NCI-H748 (cell line): ENCODE measurements around the gene NQO1.
"Not testable (repeated sequence)": the region's sequence is repeated elsewhere in the genome, so short reads cannot be mapped to it uniquely, and the experiment has no call there.

Experiments used
- DNase-seq: peaks from one replicate; lab custom pipeline; 2025; ENCODE audit not compliant: unreplicated experiment; lab: John Stamatoyannopoulos, UW

The NQO1 gene

DNA sequence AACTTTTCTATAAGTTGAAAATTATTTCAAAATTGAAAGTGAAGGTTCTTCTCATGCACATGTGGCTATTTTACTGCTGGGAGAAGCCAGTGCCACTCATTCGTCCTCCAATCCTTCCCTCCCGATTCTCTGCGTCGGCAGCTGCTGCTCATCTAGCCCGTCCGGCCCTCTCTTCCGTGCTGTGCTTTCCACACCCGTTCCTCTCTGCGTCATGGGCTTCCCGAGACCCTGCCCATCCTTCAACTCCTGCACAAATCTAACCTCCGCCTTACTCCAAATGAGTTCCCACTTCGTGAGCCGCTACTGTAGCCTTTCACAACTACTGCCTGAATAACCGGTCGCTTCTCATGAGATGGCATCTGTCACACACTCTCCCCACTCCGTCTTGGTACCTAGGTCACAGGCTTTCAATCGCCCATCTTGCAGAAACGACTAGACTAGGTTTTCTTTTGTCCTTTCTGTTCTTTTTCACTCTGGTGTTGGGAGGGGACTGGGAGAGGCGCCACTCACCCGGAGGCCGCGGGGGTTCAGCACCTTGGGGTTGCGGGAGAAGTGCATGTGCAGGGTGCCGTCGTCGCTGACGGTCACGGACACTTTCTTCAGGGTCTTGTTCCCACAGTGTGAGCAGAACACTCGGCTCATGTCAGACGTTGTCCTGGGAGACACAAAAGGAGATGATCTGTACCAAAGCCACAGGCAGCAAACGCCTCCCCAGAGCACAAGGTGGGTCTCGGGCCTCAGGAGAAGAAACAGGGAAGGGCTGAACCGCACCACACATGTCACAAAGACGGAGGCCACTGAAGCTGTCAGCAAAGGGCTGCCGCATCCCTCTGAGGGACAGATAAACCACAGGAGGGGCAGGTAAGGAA is 18.2 kb upstream of the NQO1 start:
- DNase-seq, result no peak

- peak; percentile 1 for DNase-seq
Observed at GRCh38 chr16:69741951-69742904, 15.9 kb upstream of the NQO1 start.

DNA sequence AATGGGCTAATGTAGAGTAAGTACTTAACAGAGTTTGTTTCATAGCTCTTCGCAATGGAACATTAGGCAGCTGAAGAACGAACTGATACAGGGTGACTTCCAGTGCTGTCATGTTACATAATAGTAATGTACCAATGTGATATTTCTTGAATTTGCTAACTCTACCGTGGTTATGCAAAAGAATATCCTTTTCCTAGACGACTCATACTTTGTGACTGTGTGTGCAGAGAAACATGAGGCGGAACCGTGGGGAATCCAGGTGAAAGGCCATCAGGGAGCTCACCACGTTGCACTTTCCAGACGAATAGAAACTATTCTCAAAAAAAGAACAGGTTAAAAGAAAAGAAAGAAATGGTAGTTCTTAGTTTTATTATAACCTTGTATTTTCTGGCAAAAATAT is 15.2 kb upstream of the NQO1 start:
- DNase-seq, result no peak

- DNase-seq, result no peak
Observed at GRCh38 chr16:69732101-69732500, 5.7 kb upstream of the NQO1 start.

DNA sequence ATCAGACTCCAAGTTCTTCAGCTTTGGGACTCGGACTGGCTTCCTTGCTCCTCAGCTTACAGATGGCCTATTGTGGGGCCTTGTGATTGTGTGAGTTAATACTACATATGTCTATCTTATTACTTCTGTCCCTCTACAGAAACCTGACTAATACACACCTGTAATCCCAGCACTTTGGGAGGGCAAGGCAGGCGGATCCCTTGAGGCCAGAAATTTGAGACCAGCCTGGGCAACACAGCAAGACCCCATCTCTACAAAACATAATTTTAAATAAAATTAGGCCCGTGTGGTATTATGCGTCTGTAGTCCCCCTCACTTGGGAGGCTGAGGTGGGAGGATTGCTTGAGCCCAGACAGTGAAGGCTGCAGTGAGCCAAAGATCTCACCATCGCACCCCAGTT is 4.9 kb upstream of the NQO1 start:
- DNase-seq, result not testable (repeated sequence)

GRCh38 chr16:69729030-69729429 is 2.7 kb upstream of the NQO1 start:
- DNase-seq, result not testable (repeated sequence)

DNA sequence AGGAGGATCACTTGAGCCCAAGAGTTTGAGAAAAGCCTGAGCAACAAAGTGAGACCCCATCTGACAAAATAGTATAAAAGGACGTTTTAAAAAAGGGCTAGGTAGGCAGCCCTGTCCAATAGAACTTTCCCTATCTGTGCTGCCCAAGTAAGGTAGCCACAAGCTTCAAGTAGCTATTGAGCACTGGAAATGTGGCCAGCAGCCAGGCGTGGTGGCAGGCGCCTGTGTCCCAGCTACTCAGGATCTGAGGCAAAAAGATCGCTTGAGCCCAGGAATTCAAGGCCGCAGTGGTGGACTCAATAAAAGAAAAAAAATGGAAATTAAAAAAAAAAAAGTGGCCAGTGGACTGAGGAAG is 1.5 kb upstream of the NQO1 start:
- DNase-seq, result no peak

DNA sequence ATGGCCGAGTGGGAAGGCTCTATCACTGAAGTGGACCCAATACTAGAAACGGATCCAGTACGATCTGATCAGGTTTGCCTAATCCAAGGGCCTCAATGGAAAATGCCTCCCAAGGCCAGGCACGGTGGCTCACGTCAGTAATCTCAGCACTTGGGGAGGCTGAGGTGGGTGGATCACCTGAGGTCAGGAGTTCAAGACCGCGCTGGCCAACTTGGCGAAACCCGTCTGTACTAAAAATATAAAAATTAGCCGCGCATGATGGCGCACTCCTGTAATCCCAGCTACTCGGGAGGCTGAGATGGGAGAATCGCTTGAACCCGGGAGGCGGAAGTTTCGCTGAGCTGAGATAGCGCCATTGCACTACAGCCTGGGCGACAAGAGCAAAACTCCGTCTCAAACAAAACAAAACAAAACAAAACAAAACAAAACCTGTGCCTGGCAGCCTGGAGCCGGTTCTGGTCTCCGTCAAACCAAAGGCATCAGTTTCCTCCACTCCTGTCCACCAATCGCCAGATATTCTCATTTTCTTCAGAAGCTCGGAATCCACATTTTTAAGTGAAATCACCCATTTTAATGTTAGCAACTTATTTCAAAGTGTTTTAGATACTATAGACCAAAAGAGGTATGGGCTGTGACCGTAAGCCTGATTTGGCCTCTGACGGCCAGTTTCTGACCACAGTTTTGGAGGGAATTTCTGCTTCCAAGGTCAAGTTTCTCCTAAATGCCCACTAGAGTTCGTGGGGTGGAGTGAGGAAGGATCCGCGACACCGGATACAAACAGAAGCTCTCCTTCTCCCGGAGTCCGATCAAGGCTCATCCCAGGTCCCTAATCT is 664 bp downstream of the NQO1 start:
- DNase-seq, result no peak

GRCh38 chr16:69724981-69725479 is 1.3 kb downstream of the NQO1 start:
- DNase-seq, result no peak

DNA sequence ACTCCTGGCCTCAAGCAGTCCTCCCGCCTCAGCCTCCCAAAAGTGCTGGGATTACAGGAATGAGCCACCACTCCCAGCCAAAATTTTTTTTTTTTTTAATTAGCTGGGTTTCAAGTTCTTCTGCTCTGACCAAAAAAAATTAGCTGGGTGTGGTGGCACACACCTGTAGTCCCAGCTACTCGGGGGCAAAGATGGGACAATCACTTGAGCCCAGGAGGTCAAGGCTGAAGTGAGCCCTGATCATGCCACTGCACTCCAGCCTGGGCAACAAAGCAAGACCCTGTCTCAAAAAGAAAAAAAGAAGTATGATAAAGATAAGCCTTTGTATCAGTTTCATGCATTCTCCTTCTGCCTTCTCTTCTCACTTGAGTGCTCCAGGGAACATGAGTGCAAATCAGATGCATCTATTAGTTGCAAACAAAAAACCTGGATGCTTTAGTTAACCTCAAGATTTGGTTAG is 1.9 kb downstream of the NQO1 start:
- no peak for DNase-seq

DNA sequence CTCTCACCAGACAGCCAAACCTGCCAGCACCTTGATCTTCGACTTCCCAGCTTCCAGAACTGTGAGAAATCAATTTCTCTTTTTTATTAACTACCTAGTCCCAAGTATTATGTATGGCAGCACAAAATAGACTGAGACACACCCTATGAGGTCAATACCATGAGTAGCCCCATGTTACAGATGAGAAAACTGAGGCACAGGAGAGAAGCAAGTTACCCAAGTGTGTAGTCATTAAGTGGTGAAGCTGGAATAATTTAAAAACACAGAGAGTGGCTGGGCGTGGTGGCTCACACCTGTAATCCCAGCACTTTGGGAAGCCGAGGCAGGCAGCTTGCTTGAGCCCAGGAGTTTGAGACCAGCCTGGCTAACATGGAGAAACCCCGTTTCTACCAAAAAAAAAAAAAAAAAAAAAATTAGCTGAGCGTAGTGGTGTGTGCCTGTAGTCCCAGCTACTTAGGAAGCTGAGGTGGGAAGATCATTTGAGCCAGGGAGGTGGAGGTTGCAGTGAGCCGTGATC is 4.9 kb downstream of the NQO1 start:
- DNase-seq, result no peak

DNA sequence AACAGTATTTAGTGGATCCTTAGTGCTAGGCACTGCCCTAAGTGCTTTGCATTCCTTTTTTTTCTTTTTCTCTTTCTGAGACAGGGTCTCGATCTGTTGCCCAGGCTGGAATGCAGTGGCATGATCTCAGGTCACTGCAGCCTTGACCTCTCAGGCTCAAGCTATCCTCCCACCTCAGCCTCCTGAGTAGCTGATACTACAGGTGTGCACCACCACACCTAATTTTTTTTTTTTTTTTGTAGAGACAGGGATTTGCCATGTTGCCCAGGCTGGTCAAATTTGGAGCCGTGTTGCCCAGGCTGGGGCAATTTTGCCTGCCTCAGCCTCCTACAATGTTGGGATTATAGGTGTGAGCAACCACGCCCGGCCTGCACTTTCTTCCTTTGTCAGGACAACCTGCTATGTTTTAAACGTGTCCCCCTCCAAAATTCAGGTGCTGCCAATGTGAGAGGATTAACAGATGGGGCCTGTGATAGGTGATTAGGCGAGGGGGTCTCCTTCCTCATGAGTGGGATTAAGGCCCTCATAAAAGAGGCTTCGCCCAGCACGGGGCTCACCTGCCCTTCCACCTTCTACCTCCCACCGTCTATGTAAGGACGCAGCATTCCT is 5.4 kb downstream of the NQO1 start:
- DNase-seq, result no peak

DNA sequence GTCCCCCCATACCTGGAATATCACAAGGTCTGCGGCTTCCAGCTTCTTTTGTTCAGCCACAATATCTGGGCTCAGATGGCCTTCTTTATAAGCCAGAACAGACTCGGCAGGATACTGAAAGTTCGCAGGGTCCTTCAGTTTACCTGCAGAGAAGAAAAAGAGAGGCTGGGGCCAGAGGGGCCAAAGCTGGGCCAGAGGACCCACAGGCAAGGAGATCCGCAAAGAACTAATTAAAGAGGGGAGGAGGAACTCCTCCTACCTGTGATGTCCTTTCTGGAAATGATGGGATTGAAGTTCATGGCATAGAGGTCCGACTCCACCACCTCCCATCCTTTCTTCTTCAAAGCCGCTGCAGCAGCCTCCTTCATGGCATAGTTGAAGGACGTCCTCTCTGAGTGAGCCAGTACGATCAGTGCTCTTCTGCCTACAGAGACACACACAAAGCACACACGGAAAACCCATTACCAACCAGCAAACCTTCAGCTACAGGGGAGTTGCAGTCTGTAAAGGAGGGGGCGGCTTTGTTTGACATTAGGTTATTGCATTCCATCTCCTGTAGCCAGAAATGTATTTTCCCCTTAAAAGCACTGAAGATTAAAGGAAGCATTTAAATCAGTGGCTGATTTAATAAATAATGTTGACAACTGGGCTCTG is 8.1 kb downstream of the NQO1 start:
- DNase-seq, result no peak

- no peak for DNase-seq
Observed at GRCh38 chr16:69717066-69717465, 9.3 kb downstream of the NQO1 start.

GRCh38 chr16:69712914-69713581 is 13.3 kb downstream of the NQO1 start:
- no peak for DNase-seq

GRCh38 chr16:69712277-69712676 is 14.1 kb downstream of the NQO1 start:
- no peak for DNase-seq

DNA sequence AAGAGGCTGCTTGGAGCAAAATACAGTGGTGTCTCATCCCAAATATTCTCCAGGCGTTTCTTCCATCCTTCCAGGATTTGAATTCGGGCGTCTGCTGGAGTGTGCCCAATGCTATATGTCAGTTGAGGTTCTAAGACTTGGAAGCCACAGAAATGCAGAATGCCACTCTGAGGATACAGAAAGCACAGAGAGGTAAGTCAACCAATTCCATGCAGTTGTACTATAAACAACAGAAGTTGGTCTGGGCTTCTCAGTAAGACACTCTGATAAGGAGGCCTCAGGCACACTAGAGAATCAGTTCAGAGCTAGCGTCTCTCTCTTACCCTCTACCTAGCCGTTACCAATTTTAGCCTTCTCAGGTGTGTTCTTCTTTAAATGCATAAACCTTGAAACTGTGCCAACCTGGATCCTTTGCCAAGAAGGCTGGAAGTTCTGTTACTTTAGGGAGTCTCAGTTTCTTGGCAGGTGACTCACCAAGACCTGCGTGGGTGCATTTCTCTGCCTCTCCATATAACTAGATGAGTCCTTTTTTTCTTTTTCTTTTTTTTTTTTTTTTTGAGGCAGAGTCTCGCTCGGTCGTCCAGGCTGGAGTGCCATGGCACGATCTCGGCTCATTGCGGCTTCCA is 15.1 kb downstream of the NQO1 start:
- no peak for DNase-seq

DNA sequence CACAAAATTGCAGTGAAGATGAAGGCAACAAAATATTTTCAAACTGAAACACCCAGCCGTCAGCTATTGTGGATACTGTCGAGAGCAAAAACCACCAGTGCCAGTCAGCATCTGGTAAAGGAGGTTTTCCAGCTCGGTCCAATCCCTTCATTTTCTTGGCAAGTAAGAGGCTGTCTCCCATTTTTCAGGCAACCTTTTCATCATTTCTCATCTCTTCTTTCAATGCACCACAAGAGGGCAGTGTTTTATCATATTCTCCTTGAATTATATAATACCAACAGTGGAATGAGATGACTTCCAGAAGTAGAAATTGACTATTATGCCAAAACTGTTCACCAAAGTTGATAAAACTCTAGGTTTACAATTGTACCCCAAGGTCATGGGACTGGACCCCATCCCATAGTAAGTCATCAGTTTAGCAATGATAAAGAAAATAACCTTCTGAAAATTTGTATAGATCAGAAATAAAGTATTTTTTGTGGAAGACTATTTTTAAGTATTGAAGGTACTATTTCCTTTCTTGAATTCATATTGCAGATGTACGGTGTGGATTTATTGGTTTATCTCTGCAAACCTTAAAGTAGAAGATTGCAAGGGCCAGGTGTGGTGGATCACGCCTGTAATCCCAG is 16.8 kb downstream of the NQO1 start:
- peak; percentile 51 for DNase-seq
